Measurements from ENCODE around the gene ZNF655.
A peak's percentile ranks its signal among the peaks of the same experiment; 100 is the strongest.

ZNF655 gene

DNA sequence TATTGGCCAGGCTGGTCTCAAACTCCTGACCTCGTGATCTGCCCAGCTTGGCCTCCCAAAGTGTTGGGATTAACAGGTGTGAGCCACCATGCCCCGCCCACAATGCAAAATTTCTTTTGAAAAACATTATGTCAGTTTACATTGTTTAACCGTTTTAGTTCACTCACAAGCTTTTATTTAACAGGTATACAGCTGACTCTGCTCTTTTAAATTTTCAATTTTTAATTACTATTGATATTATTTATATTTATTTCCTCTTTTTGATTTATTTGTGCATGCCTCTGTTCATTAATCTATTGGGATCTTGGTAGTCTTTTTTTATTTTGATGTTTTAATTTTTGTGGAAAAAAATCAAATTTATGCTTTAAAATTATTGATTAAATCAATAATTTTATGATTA, 37.0 kb upstream of the ZNF655 start:
- Histone ChIP-seq H3K27ac (ENCODE audit: extremely low read depth, low read depth, low read length) (no peak overlapping the region), H3K9me3 (ENCODE audit: control insufficient read depth, insufficient read depth, low read depth, low read length) (no peaks in the 10 kb centered on the region), H3K4me3 (ENCODE audit: low read depth, low read length) (no peak overlapping the region), H3K4me1 (ENCODE audit: control insufficient read depth, insufficient read depth, low read length) (no peaks in the 10 kb centered on the region), H3K36me3 (ENCODE audit: control insufficient read depth in 2 of 2, insufficient read depth in 1 of 2, low read length in 2 of 2) (peaks cover 26 to 48% of the 10 kb centered on the region in 2 experiments)
- CTCF ChIA-PET: no interaction called here
- peak; percentile 28; the same call in 1 of the 2 replicates for TF ChIP-seq SCRT2 (tag by site-specific recombination; IDR thresholded peaks at IDR 0.05)
- TF ChIP-seq ZNF157 (tag by site-specific recombination; IDR thresholded peaks at IDR 0.05): no peak
- TF ChIP-seq ZNF560 (tag by site-specific recombination; IDR thresholded peaks at IDR 0.05; ENCODE audit: borderline replicate concordance): no peak
- no peak for TF ChIP-seq MZF1 (tag by site-specific recombination; IDR thresholded peaks at IDR 0.05; ENCODE audit: borderline replicate concordance)
- TF ChIP-seq HOXD13 (CRISPR knock-in tag; IDR thresholded peaks at IDR 0.05; ENCODE audit: borderline replicate concordance): no peak
- no peak for TF ChIP-seq ZNF658 (tag by site-specific recombination; IDR thresholded peaks at IDR 0.05)
- POLR2A ChIA-PET: interaction anchor here (1.5 kb wide), 1 partner anchor 37 kb away, joined by 3 read pairs; the partner anchor contains the start of gene ZNF655

DNA sequence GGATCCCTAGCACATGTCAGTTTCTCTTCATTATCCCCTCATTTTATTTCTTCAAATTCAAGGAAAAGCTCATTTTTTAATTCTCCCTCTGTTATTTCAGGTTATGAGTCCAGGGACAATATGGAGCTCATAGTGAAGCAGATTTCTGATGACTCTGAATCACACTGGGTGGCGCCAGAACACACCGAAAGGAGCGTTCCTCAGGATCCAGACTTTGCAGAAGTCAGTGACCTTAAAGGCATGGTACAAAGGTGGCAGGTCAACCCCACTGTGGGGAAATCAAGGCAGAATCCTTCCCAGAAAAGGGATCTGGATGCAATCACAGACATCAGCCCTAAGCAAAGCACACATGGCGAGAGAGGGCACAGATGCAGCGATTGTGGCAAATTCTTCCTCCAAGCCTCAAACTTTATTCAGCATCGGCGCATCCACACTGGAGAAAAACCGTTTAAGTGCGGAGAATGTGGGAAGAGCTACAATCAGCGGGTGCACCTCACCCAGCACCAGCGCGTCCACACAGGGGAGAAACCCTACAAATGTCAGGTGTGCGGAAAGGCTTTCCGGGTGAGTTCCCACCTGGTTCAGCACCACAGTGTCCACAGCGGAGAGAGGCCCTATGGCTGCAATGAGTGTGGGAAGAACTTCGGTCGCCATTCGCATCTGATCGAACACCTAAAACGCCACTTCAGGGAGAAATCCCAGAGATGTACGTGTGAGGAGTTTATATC, 32.6 kb upstream of the ZNF655 start:
- H3K27ac ChIP-seq (ENCODE audit: extremely low read depth, low read depth, low read length): no peak overlapping the region
- ChIA-PET CTCF (interaction anchor here (0.6 to 1.7 kb wide), 12 partner anchors 8 to 602 kb away, joined by 3 to 9 read pairs (median 4); no protein-coding TSS in a partner anchor), POLR2A (interaction anchor here (0.6 to 1.4 kb wide), 4 partner anchors 9 to 32 kb away, joined by 3 to 5 read pairs (median 3); partner anchors contain the start of genes ZKSCAN5 and ZNF655)
- H3K9me3 ChIP-seq (ENCODE audit: control insufficient read depth, insufficient read depth, low read depth, low read length): no peaks in the 10 kb centered on the region
- no peaks in the 10 kb centered on the region for H3K4me1 ChIP-seq (ENCODE audit: control insufficient read depth, insufficient read depth, low read length)
- peaks cover 20 to 56% of the 10 kb centered on the region in 2 experiments for H3K36me3 ChIP-seq (ENCODE audit: control insufficient read depth in 2 of 2, insufficient read depth in 1 of 2, low read length in 2 of 2)
- H3K4me3 ChIP-seq (ENCODE audit: low read depth, low read length): no peak overlapping the region
- TF ChIP-seq ZNF654 (tag by site-specific recombination; IDR thresholded peaks at IDR 0.05; ENCODE audit: low read depth): peak; percentile 41
- TF ChIP-seq, protein P1, sequence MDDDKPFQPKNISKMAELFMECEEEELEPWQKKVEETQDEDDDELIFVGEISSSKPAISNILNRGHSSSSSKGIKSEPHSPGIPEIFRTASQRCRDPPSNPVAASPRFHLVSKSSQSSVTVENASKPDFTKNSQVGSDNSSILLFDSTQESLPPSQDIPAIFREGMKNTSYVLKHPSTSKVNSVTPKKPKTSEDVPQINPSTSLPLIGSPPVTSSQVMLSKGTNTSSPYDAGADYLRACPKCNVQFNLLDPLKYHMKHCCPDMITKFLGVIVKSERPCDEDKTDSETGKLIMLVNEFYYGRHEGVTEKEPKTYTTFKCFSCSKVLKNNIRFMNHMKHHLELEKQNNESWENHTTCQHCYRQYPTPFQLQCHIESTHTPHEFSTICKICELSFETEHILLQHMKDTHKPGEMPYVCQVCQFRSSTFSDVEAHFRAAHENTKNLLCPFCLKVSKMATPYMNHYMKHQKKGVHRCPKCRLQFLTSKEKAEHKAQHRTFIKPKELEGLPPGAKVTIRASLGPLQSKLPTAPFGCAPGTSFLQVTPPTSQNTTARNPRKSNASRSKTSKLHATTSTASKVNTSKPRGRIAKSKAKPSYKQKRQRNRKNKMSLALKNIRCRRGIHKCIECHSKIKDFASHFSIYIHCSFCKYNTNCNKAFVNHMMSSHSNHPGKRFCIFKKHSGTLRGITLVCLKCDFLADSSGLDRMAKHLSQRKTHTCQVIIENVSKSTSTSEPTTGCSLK (tag by site-specific recombination; IDR thresholded peaks at IDR 0.05): no peak
- TF ChIP-seq, protein P2, sequence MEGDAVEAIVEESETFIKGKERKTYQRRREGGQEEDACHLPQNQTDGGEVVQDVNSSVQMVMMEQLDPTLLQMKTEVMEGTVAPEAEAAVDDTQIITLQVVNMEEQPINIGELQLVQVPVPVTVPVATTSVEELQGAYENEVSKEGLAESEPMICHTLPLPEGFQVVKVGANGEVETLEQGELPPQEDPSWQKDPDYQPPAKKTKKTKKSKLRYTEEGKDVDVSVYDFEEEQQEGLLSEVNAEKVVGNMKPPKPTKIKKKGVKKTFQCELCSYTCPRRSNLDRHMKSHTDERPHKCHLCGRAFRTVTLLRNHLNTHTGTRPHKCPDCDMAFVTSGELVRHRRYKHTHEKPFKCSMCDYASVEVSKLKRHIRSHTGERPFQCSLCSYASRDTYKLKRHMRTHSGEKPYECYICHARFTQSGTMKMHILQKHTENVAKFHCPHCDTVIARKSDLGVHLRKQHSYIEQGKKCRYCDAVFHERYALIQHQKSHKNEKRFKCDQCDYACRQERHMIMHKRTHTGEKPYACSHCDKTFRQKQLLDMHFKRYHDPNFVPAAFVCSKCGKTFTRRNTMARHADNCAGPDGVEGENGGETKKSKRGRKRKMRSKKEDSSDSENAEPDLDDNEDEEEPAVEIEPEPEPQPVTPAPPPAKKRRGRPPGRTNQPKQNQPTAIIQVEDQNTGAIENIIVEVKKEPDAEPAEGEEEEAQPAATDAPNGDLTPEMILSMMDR (tag by site-specific recombination; IDR thresholded peaks at IDR 0.05): 0 out of 2 replicates have a peak, but pooled peaks have one; percentile 28

DNA sequence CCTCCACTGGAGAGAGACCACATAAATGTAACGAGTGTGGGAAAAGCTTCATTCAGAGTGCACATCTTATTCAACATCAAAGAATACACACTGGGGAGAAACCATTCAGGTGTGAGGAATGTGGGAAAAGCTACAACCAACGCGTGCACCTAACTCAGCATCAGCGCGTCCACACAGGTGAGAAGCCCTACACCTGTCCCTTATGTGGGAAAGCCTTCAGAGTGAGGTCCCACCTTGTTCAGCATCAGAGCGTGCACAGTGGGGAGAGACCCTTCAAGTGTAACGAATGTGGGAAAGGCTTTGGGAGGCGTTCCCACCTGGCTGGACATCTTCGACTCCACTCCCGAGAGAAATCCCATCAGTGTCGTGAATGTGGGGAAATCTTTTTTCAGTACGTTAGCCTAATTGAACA, 27.1 kb upstream of the ZNF655 start:
- ChIA-PET CTCF (interaction anchor here (0.6 kb wide), 1 partner anchor 1479 kb away, joined by 3 read pairs; no protein-coding TSS in a partner anchor), POLR2A (no interaction called here)
- no peak overlapping the region for H3K27ac ChIP-seq (ENCODE audit: extremely low read depth, low read depth, low read length)
- peaks cover 4 to 63% of the 10 kb centered on the region in 2 experiments; a peak in 2 of 3 replicates for H3K36me3 ChIP-seq (ENCODE audit: control insufficient read depth in 2 of 2, insufficient read depth in 1 of 2, low read length in 2 of 2)
- H3K4me3 ChIP-seq (ENCODE audit: low read depth, low read length): no peak overlapping the region
- no peaks in the 10 kb centered on the region for H3K4me1 ChIP-seq (ENCODE audit: control insufficient read depth, insufficient read depth, low read length)
- H3K9me3 ChIP-seq (ENCODE audit: control insufficient read depth, insufficient read depth, low read depth, low read length): no peaks in the 10 kb centered on the region
- TF ChIP-seq ZNF626 (tag by site-specific recombination; IDR thresholded peaks at IDR 0.05): 0 out of 2 replicates have a peak, but pooled peaks have one; percentile 45
- TF ChIP-seq, protein P3, sequence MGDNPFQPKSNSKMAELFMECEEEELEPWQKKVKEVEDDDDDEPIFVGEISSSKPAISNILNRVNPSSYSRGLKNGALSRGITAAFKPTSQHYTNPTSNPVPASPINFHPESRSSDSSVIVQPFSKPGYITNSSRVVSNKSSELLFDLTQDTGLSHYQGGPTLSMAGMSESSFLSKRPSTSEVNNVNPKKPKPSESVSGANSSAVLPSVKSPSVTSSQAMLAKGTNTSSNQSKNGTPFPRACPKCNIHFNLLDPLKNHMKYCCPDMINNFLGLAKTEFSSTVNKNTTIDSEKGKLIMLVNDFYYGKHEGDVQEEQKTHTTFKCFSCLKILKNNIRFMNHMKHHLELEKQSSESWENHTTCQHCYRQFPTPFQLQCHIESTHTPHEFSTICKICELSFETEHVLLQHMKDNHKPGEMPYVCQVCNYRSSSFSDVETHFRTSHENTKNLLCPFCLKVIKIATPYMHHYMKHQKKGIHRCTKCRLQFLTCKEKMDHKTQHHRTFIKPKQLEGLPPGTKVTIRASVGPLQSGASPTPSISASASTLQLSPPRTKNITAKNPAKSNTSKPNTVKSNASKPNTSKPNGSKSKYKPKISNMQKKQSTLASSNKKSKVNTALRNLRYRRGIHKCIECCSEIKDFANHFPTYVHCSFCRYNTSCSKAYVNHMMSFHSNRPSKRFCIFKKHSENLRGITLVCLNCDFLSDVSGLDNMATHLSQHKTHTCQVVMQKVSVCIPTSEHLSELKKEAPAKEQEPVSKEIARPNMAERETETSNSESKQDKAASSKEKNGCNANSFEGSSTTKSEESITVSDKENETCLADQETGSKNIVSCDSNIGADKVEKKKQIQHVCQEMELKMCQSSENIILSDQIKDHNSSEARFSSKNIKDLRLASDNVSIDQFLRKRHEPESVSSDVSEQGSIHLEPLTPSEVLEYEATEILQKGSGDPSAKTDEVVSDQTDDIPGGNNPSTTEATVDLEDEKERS (tag by site-specific recombination; IDR thresholded peaks at IDR 0.05): peak; percentile 95
- no peak for TF ChIP-seq ZNF157 (tag by site-specific recombination; IDR thresholded peaks at IDR 0.05)
- no peak for TF ChIP-seq ZSCAN23 (tag by site-specific recombination; IDR thresholded peaks at IDR 0.05)
- TF ChIP-seq ZNF10 (tag by site-specific recombination; IDR thresholded peaks at IDR 0.05): peak; percentile 63; the same call in 1 of the 2 replicates
- no peak for TF ChIP-seq ZNF549 (tag by site-specific recombination; IDR thresholded peaks at IDR 0.05)
- TF ChIP-seq, protein P4, sequence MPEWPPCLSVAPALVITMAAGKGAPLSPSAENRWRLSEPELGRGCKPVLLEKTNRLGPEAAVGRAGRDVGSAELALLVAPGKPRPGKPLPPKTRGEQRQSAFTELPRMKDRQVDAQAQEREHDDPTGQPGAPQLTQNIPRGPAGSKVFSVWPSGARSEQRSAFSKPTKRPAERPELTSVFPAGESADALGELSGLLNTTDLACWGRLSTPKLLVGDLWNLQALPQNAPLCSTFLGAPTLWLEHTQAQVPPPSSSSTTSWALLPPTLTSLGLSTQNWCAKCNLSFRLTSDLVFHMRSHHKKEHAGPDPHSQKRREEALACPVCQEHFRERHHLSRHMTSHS (tag by site-specific recombination; IDR thresholded peaks at IDR 0.05): no peak
- TF ChIP-seq SETDB1 (IDR thresholded peaks at IDR 0.05; ENCODE audit: insufficient read length, low read length): peak; percentile 99
- TF ChIP-seq, protein P5, sequence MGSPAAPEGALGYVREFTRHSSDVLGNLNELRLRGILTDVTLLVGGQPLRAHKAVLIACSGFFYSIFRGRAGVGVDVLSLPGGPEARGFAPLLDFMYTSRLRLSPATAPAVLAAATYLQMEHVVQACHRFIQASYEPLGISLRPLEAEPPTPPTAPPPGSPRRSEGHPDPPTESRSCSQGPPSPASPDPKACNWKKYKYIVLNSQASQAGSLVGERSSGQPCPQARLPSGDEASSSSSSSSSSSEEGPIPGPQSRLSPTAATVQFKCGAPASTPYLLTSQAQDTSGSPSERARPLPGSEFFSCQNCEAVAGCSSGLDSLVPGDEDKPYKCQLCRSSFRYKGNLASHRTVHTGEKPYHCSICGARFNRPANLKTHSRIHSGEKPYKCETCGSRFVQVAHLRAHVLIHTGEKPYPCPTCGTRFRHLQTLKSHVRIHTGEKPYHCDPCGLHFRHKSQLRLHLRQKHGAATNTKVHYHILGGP (tag by site-specific recombination; IDR thresholded peaks at IDR 0.05): no peak

Measured in HEK293 (cell line).